Measurements from ENCODE around the gene NLGN3. TPM values are rescaled to one million over a fixed set of nuclear protein-coding genes. Genes with fewer than 3 reads are reported as not detected.

NLGN3 gene
- total RNA-seq, 4 donors from 2014 or later: 0.52 to 0.97 (median 0.60) TPM

GRCh38 chrX:71164071-71164470 lies 19.4 kb downstream of the NLGN3 start:
- Histone ChIP-seq H3K4me1 (no peaks in the 10 kb centered on the region), H3K36me3 (no peaks in the 10 kb centered on the region), H3K9me3 (no peaks in the 10 kb centered on the region), H3K27ac (no peak overlapping the region), H3K27me3 (no peaks in the 10 kb centered on the region), H3K4me3 (no peak overlapping the region)
- 66% methylated on average over 12 of the region's 12 CpGs for WGBS
- DNase-seq (ENCODE audit: low spot score in 2 of 2): no peak
- TF ChIP-seq POLR2AphosphoS5 (IDR thresholded peaks at IDR 0.05) (no peak), POLR2A (IDR thresholded peaks at IDR 0.05) (no peak), CTCF (IDR thresholded peaks at IDR 0.05) (no peak), EP300 (IDR thresholded peaks at IDR 0.05) (no peak)

GRCh38 chrX:71166461-71166860 lies 21.8 kb downstream of the NLGN3 start:
- Histone ChIP-seq H3K27ac (no peak overlapping the region), H3K27me3 (no peaks in the 10 kb centered on the region), H3K9me3 (no peaks in the 10 kb centered on the region), H3K4me1 (no peaks in the 10 kb centered on the region), H3K4me3 (no peak overlapping the region), H3K36me3 (no peaks in the 10 kb centered on the region)
- 87% methylated on average over 6 of the region's 6 CpGs for WGBS
- TF ChIP-seq POLR2A (IDR thresholded peaks at IDR 0.05) (no peak), POLR2AphosphoS5 (IDR thresholded peaks at IDR 0.05) (no peak)
- DNase-seq (ENCODE audit: low spot score in 2 of 2): no peak

GRCh38 chrX:71167031-71167781 lies 22.6 kb downstream of the NLGN3 start:
- Histone ChIP-seq H3K27me3 (no peaks in the 10 kb centered on the region), H3K4me3 (no peak overlapping the region), H3K9me3 (no peaks in the 10 kb centered on the region), H3K36me3 (no peaks in the 10 kb centered on the region), H3K27ac (no peak overlapping the region), H3K4me1 (no peaks in the 10 kb centered on the region)
- DNase-seq (ENCODE audit: low spot score in 2 of 2): no peak
- WGBS: 89% methylated on average over 14 of the region's 17 CpGs
- no peak for TF ChIP-seq POLR2A (IDR thresholded peaks at IDR 0.05)
- TF ChIP-seq EP300 (IDR thresholded peaks at IDR 0.05): no peak
- no peak for TF ChIP-seq CTCF (IDR thresholded peaks at IDR 0.05)
- no peak for TF ChIP-seq POLR2AphosphoS5 (IDR thresholded peaks at IDR 0.05)

- Histone ChIP-seq H3K9me3 (no peaks in the 10 kb centered on the region), H3K4me3 (no peak overlapping the region), H3K36me3 (no peaks in the 10 kb centered on the region), H3K27me3 (no peaks in the 10 kb centered on the region), H3K27ac (no peak overlapping the region), H3K4me1 (no peaks in the 10 kb centered on the region)
- 94% methylated on average over 8 of the region's 8 CpGs for WGBS
- TF ChIP-seq POLR2AphosphoS5 (IDR thresholded peaks at IDR 0.05): no peak
- no peak for TF ChIP-seq EP300 (IDR thresholded peaks at IDR 0.05)
- no peak for TF ChIP-seq POLR2A (IDR thresholded peaks at IDR 0.05)
- DNase-seq (ENCODE audit: low spot score in 2 of 2): no peak
Measured at GRCh38 chrX:71168134-71168533, 23.5 kb downstream of the NLGN3 start.

GRCh38 chrX:71169586-71169985 lies 24.9 kb downstream of the NLGN3 start:
- Histone ChIP-seq H3K4me3 (no peak overlapping the region), H3K9me3 (no peaks in the 10 kb centered on the region), H3K36me3 (no peaks in the 10 kb centered on the region), H3K27me3 (no peaks in the 10 kb centered on the region), H3K27ac (no peak overlapping the region), H3K4me1 (no peaks in the 10 kb centered on the region)
- DNase-seq (ENCODE audit: low spot score in 2 of 2): no peak
- whole genome bisulfite sequencing: 88% methylated on average over 17 of the region's 22 CpGs
- TF ChIP-seq POLR2AphosphoS5 (IDR thresholded peaks at IDR 0.05): no peak
- TF ChIP-seq CTCF (IDR thresholded peaks at IDR 0.05): no peak
- no peak for TF ChIP-seq POLR2A (IDR thresholded peaks at IDR 0.05)

- TF ChIP-seq POLR2A (IDR thresholded peaks at IDR 0.05) (no peak), EP300 (IDR thresholded peaks at IDR 0.05) (no peak), CTCF (IDR thresholded peaks at IDR 0.05) (no peak), POLR2AphosphoS5 (IDR thresholded peaks at IDR 0.05) (no peak)
- DNase-seq (ENCODE audit: low spot score in 2 of 2): no peak
- WGBS: 69% methylated on average over 5 of the region's 5 CpGs
Measured at GRCh38 chrX:71170660-71171059, 26.0 kb downstream of the NLGN3 start.

More at GRCh38 chrX:71170660-71171059, 26.0 kb downstream of the NLGN3 start:
- H3K4me3 ChIP-seq: no peak overlapping the region
- H3K9me3 ChIP-seq: no peaks in the 10 kb centered on the region
- H3K36me3 ChIP-seq: no peaks in the 10 kb centered on the region
- H3K4me1 ChIP-seq: no peaks in the 10 kb centered on the region
- no peaks in the 10 kb centered on the region for H3K27me3 ChIP-seq
- H3K27ac ChIP-seq: no peak overlapping the region
